ENCODE results near the gene FKBP2. TPM values are rescaled to one million over a fixed set of nuclear protein-coding genes. Genes with fewer than 3 reads are reported as not detected.

Gene FKBP2
- total RNA-seq, 1 experiment from 2014 or later = 57.2 TPM

- Mint-ChIP-seq H3K4me1 (peaks cover 23% of the 10 kb centered on the region), H3K36me3 (no peaks in the 10 kb centered on the region), H3K27ac (peak overlapping the region; percentile 57), H3K9me3 (no peaks in the 10 kb centered on the region), H3K4me3 (peak overlapping the region; percentile 81), H3K27me3 (ENCODE audit: low read depth) (no peaks in the 10 kb centered on the region)
- CTCF ChIA-PET = interaction anchor here (0.5 to 3.8 kb wide), 10 partner anchors 10 to 1363 kb away, joined by 3 to 27 read pairs (median 7); partner anchors contain the start of genes ESRRA, FERMT3, MACROD1 and PLCB3
- no peak for DNase-seq (ENCODE audit: low spot score)
- POLR2A ChIA-PET = interaction anchor here (0.6 to 1.0 kb wide), 2 partner anchors 19 to 21 kb away, joined by 3 read pairs; no protein-coding TSS in a partner anchor
- no peak for ATAC-seq
- TF ChIP-seq NR1H2 (CRISPR knock-in tag; IDR thresholded peaks at IDR 0.05) = no peak
- 0 out of 2 replicates have a peak, but pooled peaks have one; percentile 48 for TF ChIP-seq TCF7 (CRISPR knock-in tag; IDR thresholded peaks at IDR 0.05; ENCODE audit: low read depth)
- no peak for TF ChIP-seq MXD4 (CRISPR knock-in tag; IDR thresholded peaks at IDR 0.05; ENCODE audit: borderline replicate concordance)
- no peak for TF ChIP-seq FOXP4 (CRISPR knock-in tag; IDR thresholded peaks at IDR 0.05)
- TF ChIP-seq CBFB (CRISPR knock-in tag; IDR thresholded peaks at IDR 0.05; ENCODE audit: low read depth) = 0 out of 2 replicates have a peak, but pooled peaks have one; percentile 5
- no peak for TF ChIP-seq ZBTB43 (CRISPR knock-in tag; IDR thresholded peaks at IDR 0.05)
- 0 out of 2 replicates have a peak, but pooled peaks have one; percentile 9 for TF ChIP-seq SP1 (CRISPR knock-in tag; conservative IDR thresholded peaks at IDR 0.05)
- TF ChIP-seq ZNF219 (CRISPR knock-in tag; IDR thresholded peaks at IDR 0.05; ENCODE audit: borderline replicate concordance) = no peak
- no peak for TF ChIP-seq ZNF512 (CRISPR knock-in tag; IDR thresholded peaks at IDR 0.05; ENCODE audit: borderline replicate concordance)
- no peak for TF ChIP-seq ETV6 (CRISPR knock-in tag; IDR thresholded peaks at IDR 0.05)
These were observed 15.8 kb upstream of the FKBP2 start for GRCh38 chr11:64224891-64225607.

GRCh38 chr11:64225608-64226506, 15.0 kb upstream of the FKBP2 start, which contains the start of the genes NUDT22 and TRPT1:
Gene NUDT22, plus strand, starts transcription at chr11:64226274. Its CDS starts 379 bp downstream, at chr11:64226653.
Gene TRPT1, minus strand, starts transcription at chr11:64226186. Its CDS starts 326 bp downstream, at chr11:64225860.
- ChIA-PET CTCF (interaction anchor here (0.5 to 3.8 kb wide), 21 partner anchors 9 to 1364 kb away, joined by 3 to 27 read pairs (median 4); partner anchors contain the start of genes ESRRA, FERMT3, MACROD1 and PLCB3), POLR2A (interaction anchor here (0.6 to 1.9 kb wide), 8 partner anchors 19 to 308 kb away, joined by 3 to 13 read pairs (median 3); partner anchors contain the start of genes FERMT3, PLCB3, PPP1R14B and RCOR2)
- ATAC-seq = peak; percentile 54
- DNase-seq (ENCODE audit: low spot score) = peak; percentile 89
- no peaks in the 10 kb centered on the region for H3K36me3 Mint-ChIP-seq
- peaks cover 24% of the 10 kb centered on the region for H3K4me1 Mint-ChIP-seq
- peak within 1 kb of the TSS; percentile 84 for H3K27ac Mint-ChIP-seq
- no peaks in the 10 kb centered on the region for H3K9me3 Mint-ChIP-seq
- peak within 1 kb of the TSS; percentile 81 for H3K4me3 Mint-ChIP-seq
- no peaks in the 10 kb centered on the region for H3K27me3 Mint-ChIP-seq (ENCODE audit: low read depth)
- no peak for TF ChIP-seq MLX (CRISPR knock-in tag; IDR thresholded peaks at IDR 0.05)
- no peak for TF ChIP-seq ATF1 (CRISPR knock-in tag; IDR thresholded peaks at IDR 0.05)
- no peak for TF ChIP-seq ERG (CRISPR knock-in tag; IDR thresholded peaks at IDR 0.05)
- TF ChIP-seq ZNF416 (CRISPR knock-in tag; IDR thresholded peaks at IDR 0.05) = no peak
- no peak; the same call in 1 of the 2 replicates for TF ChIP-seq MYBL2 (CRISPR knock-in tag; IDR thresholded peaks at IDR 0.05)
- TF ChIP-seq NR2C2 (CRISPR knock-in tag; IDR thresholded peaks at IDR 0.05) = no peak
- no peak for TF ChIP-seq NFATC4 (CRISPR knock-in tag; IDR thresholded peaks at IDR 0.05)
- no peak for TF ChIP-seq ZNF532 (CRISPR knock-in tag; IDR thresholded peaks at IDR 0.05; ENCODE audit: borderline replicate concordance)
- no peak for TF ChIP-seq ATF3 (CRISPR knock-in tag; conservative IDR thresholded peaks at IDR 0.05)
- TF ChIP-seq EMX1 (CRISPR knock-in tag; IDR thresholded peaks at IDR 0.05) = no peak

All from WTC11 (cell line).